ENCODE results near the gene MYO5A.

The MYO5A gene

DNA sequence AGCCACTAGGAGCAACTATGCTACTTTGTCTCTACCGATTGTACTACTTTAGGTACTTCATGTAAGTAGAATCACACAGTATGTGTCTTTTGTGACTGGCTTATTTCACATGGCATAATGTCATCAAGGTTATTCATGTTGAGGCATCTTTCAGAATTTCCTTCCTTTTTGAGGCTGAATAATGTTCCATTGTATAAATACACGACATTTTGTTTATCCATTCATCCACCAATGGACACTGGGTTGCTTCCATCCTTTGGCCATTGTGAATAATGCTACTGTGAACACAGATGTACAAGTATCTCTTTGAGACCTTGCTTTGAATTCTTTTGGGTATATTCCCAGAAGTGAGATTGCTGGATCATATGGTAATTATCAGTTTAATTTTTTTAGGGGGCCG is 29.2 kb downstream of the MYO5A start:
- Histone ChIP-seq H2BK120ac (ENCODE audit: low read depth, low read length) (no peak overlapping the region), H3K79me1 (ENCODE audit: low read length) (no peaks in the 10 kb centered on the region), H3K4me3 (ENCODE audit: low read length) (no peak overlapping the region), H2BK5ac (ENCODE audit: low read length) (no peak overlapping the region), H4K8ac (ENCODE audit: low read depth, low read length) (no peak overlapping the region), H3K9ac (ENCODE audit: low read length) (no peak overlapping the region), H3K79me2 (ENCODE audit: control insufficient read depth, insufficient read depth, low read length) (no peaks in the 10 kb centered on the region), H3K4ac (ENCODE audit: low read depth, low read length) (no peak overlapping the region), H3K27me3 (ENCODE audit: insufficient read depth, low read length, poor library complexity) (no peaks in the 10 kb centered on the region), H3K4me1 (ENCODE audit: control insufficient read depth, low read depth, low read length) (no peaks in the 10 kb centered on the region), H3K36me3 (ENCODE audit: control insufficient read depth, insufficient read depth, low read length) (no peaks in the 10 kb centered on the region), H2AK5ac (ENCODE audit: low read length) (no peak overlapping the region), H3K4me2 (ENCODE audit: low read length) (no peak overlapping the region), H3K27ac (ENCODE audit: low read depth, low read length) (no peak overlapping the region), H3K56ac (ENCODE audit: low read length) (no peak overlapping the region), H3K23ac (ENCODE audit: low read length) (no peak overlapping the region), H2BK15ac (replicated peaks; ENCODE audit: low read depth) (no peak overlapping the region), H3K18ac (ENCODE audit: low read length) (no peak overlapping the region), H4K5ac (ENCODE audit: low read length) (no peak overlapping the region)
- WGBS (ENCODE audit: extremely low coverage, insufficient coverage, low lambda C conversion rate) = no CpG with 5 or more reads among the region's 3 CpGs
- DNase-seq = no peak

DNA sequence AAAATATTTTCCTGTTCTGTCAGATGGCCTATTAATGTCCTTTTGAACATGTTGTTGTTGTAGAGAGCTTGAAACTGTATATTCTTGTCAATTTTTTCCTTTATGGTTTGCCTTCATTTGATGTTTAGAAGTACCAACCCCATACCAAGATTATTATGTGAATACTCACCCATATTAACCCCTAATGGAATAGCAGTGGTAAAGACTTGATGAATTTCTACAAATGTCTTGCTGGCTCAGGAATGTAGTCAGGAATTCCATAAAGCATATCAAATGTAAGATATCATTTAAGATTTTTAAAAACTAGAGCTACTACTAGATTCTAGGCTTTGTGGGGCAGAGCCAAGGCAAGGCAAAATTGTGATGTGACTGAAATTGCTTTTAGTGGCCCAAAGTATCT is 30.0 kb downstream of the MYO5A start:
- Histone ChIP-seq H4K8ac (ENCODE audit: low read depth, low read length) (no peak overlapping the region), H3K4me1 (ENCODE audit: control insufficient read depth, low read depth, low read length) (no peaks in the 10 kb centered on the region), H3K18ac (ENCODE audit: low read length) (no peak overlapping the region), H3K4me2 (ENCODE audit: low read length) (no peak overlapping the region), H4K5ac (ENCODE audit: low read length) (no peak overlapping the region), H2AK5ac (ENCODE audit: low read length) (no peak overlapping the region), H3K79me1 (ENCODE audit: low read length) (no peaks in the 10 kb centered on the region), H3K9ac (ENCODE audit: low read length) (no peak overlapping the region), H3K23ac (ENCODE audit: low read length) (no peak overlapping the region), H3K36me3 (ENCODE audit: control insufficient read depth, insufficient read depth, low read length) (no peaks in the 10 kb centered on the region), H3K27ac (ENCODE audit: low read depth, low read length) (no peak overlapping the region), H2BK15ac (replicated peaks; ENCODE audit: low read depth) (no peak overlapping the region), H3K4me3 (ENCODE audit: low read length) (no peak overlapping the region), H3K56ac (ENCODE audit: low read length) (no peak overlapping the region), H3K27me3 (ENCODE audit: insufficient read depth, low read length, poor library complexity) (no peaks in the 10 kb centered on the region), H3K4ac (ENCODE audit: low read depth, low read length) (no peak overlapping the region), H3K79me2 (ENCODE audit: control insufficient read depth, insufficient read depth, low read length) (no peaks in the 10 kb centered on the region), H2BK5ac (ENCODE audit: low read length) (no peak overlapping the region), H2BK120ac (ENCODE audit: low read depth, low read length) (no peak overlapping the region)
- DNase-seq = no peak

DNA sequence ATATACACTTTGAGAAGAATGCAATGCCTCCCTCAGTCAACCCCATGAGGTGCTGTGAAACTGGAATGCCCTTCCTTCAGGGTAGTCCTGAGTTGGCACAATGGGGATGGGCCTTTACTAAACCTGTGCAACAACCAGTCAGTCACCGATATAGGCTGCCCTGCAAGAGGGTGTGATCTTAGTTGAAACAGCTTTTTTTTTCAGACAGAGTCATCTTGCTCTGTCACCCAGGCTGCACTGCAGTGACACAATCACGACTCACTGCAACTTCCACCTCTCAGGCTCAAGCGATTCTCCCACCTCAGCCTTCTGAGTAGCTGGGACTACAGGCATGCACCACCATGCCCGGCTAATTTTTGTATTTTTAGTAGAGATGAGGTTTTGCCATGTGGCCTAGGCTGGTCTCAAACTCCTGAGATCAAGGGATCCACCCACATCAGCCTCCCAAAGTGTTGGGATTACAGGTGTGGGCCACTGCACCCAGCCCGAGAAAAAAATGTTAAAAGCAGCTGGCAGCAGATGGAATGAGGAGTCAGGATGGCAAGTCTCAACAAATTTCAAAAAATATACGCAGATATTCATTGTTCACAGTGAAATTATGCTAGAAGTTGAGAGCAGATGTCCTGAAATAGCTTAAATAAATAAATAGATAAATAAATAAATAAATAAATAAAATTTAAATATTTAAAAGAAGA is 31.8 kb downstream of the MYO5A start:
- Histone ChIP-seq H3K79me2 (ENCODE audit: control insufficient read depth, insufficient read depth, low read length) (no peaks in the 10 kb centered on the region), H2BK120ac (ENCODE audit: low read depth, low read length) (no peak overlapping the region), H3K27ac (ENCODE audit: low read depth, low read length) (no peak overlapping the region), H2AK5ac (ENCODE audit: low read length) (no peak overlapping the region), H2BK15ac (replicated peaks; ENCODE audit: low read depth) (no peak overlapping the region), H3K4ac (ENCODE audit: low read depth, low read length) (no peak overlapping the region), H3K56ac (ENCODE audit: low read length) (no peak overlapping the region), H4K8ac (ENCODE audit: low read depth, low read length) (no peak overlapping the region), H3K4me3 (ENCODE audit: low read length) (no peak overlapping the region), H3K23ac (ENCODE audit: low read length) (no peak overlapping the region), H3K18ac (ENCODE audit: low read length) (no peak overlapping the region), H3K4me1 (ENCODE audit: control insufficient read depth, low read depth, low read length) (no peaks in the 10 kb centered on the region), H3K9ac (ENCODE audit: low read length) (no peak overlapping the region), H2BK5ac (ENCODE audit: low read length) (no peak overlapping the region), H3K36me3 (ENCODE audit: control insufficient read depth, insufficient read depth, low read length) (no peaks in the 10 kb centered on the region), H3K27me3 (ENCODE audit: insufficient read depth, low read length, poor library complexity) (no peaks in the 10 kb centered on the region), H3K79me1 (ENCODE audit: low read length) (no peaks in the 10 kb centered on the region), H3K4me2 (ENCODE audit: low read length) (no peak overlapping the region), H4K5ac (ENCODE audit: low read length) (no peak overlapping the region)
- WGBS (ENCODE audit: extremely low coverage, insufficient coverage, low lambda C conversion rate) = no CpG with 5 or more reads among the region's 6 CpGs
- peak; percentile 14 for DNase-seq

DNA sequence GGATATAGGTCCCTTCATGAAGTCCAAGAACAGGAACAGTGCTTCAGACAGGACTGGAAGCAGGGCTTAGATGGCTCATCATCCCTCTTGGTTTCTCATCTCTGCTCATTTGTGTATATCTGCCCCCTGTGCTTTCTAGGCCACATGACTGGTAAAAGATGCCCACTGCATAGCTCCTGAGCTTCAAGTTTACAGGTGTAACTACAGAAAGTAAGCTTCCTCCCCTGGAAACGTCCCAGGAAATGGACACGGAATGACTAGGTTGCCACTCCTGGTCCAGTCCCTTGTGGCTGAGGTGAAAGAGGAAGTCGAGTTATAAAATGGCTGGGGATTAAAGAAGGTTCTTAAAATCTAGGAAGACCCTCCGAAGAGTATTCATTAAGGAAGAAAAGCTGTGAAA is 32.5 kb downstream of the MYO5A start:
- Histone ChIP-seq H2AK5ac (ENCODE audit: low read length) (no peak overlapping the region), H3K23ac (ENCODE audit: low read length) (no peak overlapping the region), H3K4ac (ENCODE audit: low read depth, low read length) (no peak overlapping the region), H4K5ac (ENCODE audit: low read length) (no peak overlapping the region), H3K79me1 (ENCODE audit: low read length) (no peaks in the 10 kb centered on the region), H3K18ac (ENCODE audit: low read length) (no peak overlapping the region), H3K36me3 (ENCODE audit: control insufficient read depth, insufficient read depth, low read length) (no peaks in the 10 kb centered on the region), H3K9ac (ENCODE audit: low read length) (no peak overlapping the region), H3K27me3 (ENCODE audit: insufficient read depth, low read length, poor library complexity) (no peaks in the 10 kb centered on the region), H3K4me1 (ENCODE audit: control insufficient read depth, low read depth, low read length) (no peaks in the 10 kb centered on the region), H3K27ac (ENCODE audit: low read depth, low read length) (no peak overlapping the region), H3K56ac (ENCODE audit: low read length) (no peak overlapping the region), H4K8ac (ENCODE audit: low read depth, low read length) (no peak overlapping the region), H2BK120ac (ENCODE audit: low read depth, low read length) (no peak overlapping the region), H3K79me2 (ENCODE audit: control insufficient read depth, insufficient read depth, low read length) (no peaks in the 10 kb centered on the region), H2BK5ac (ENCODE audit: low read length) (no peak overlapping the region), H3K4me3 (ENCODE audit: low read length) (no peak overlapping the region), H2BK15ac (replicated peaks; ENCODE audit: low read depth) (no peak overlapping the region), H3K4me2 (ENCODE audit: low read length) (no peak overlapping the region)
- no CpG with 5 or more reads among the region's 4 CpGs for WGBS (ENCODE audit: extremely low coverage, insufficient coverage, low lambda C conversion rate)
- DNase-seq = no peak

DNA sequence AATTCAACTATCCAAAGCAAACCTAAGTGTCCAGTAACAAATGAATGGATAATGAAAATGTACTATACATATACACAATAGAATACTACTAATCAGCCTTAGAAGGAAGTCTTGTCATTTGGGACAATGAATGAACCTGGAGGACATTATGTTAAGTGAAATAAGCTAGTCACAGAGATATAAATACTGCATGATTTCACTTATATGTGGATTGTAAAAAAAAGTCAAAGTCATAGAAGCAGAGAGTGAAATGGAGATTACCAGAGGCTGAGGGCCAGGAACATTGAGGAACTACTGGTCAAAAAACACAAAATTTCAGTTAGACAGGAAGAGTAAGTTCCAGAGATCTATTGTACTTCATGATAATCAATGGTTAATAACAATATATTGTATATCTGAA is 33.6 kb downstream of the MYO5A start:
- no peaks in the 10 kb centered on the region for H3K79me2 ChIP-seq (ENCODE audit: control insufficient read depth, insufficient read depth, low read length)
- no peak overlapping the region for H4K5ac ChIP-seq (ENCODE audit: low read length)
- H2BK15ac ChIP-seq (replicated peaks; ENCODE audit: low read depth) = no peak overlapping the region

DNA sequence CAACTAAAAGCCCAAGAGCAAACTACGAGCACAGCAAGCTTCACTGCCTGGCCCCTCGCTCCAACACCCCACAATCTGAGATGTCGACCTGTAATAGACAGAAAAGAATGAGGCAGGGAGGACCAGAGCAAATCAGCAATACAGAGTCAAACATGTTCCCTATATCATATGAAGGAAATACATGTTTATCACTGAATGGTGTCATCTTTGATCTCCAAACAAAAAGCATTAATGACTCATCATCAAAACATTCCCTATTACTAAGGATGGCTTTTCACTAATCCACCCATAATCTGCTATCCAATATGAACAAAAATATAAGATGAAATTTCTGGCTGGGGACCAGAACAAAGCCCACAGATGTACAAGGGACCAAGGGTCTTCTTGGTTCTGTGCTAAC is 34.7 kb downstream of the MYO5A start:
- Histone ChIP-seq H3K36me3 (ENCODE audit: control insufficient read depth, insufficient read depth, low read length) (no peaks in the 10 kb centered on the region), H3K4me1 (ENCODE audit: control insufficient read depth, low read depth, low read length) (no peaks in the 10 kb centered on the region), H3K27ac (ENCODE audit: low read depth, low read length) (no peak overlapping the region), H3K4ac (ENCODE audit: low read depth, low read length) (no peak overlapping the region), H2AK5ac (ENCODE audit: low read length) (no peak overlapping the region), H3K9ac (ENCODE audit: low read length) (no peak overlapping the region), H2BK5ac (ENCODE audit: low read length) (no peak overlapping the region), H3K27me3 (ENCODE audit: insufficient read depth, low read length, poor library complexity) (no peaks in the 10 kb centered on the region), H3K79me1 (ENCODE audit: low read length) (no peaks in the 10 kb centered on the region), H2BK120ac (ENCODE audit: low read depth, low read length) (no peak overlapping the region), H4K5ac (ENCODE audit: low read length) (no peak overlapping the region), H2BK15ac (replicated peaks; ENCODE audit: low read depth) (no peak overlapping the region), H3K4me3 (ENCODE audit: low read length) (no peak overlapping the region), H3K4me2 (ENCODE audit: low read length) (no peak overlapping the region), H3K23ac (ENCODE audit: low read length) (no peak overlapping the region), H3K18ac (ENCODE audit: low read length) (no peak overlapping the region), H3K79me2 (ENCODE audit: control insufficient read depth, insufficient read depth, low read length) (no peaks in the 10 kb centered on the region), H4K8ac (ENCODE audit: low read depth, low read length) (no peak overlapping the region), H3K56ac (ENCODE audit: low read length) (no peak overlapping the region)
- no CpG with 5 or more reads among the region's 3 CpGs for WGBS (ENCODE audit: extremely low coverage, insufficient coverage, low lambda C conversion rate)
- DNase-seq = no peak

More for the DNA sequence above, 33.6 kb downstream of the MYO5A start:
- Histone ChIP-seq H3K27me3 (ENCODE audit: insufficient read depth, low read length, poor library complexity) (no peaks in the 10 kb centered on the region), H3K27ac (ENCODE audit: low read depth, low read length) (no peak overlapping the region), H2AK5ac (ENCODE audit: low read length) (no peak overlapping the region), H3K79me1 (ENCODE audit: low read length) (no peaks in the 10 kb centered on the region), H3K4ac (ENCODE audit: low read depth, low read length) (no peak overlapping the region), H3K18ac (ENCODE audit: low read length) (no peak overlapping the region), H2BK5ac (ENCODE audit: low read length) (no peak overlapping the region), H3K56ac (ENCODE audit: low read length) (no peak overlapping the region), H3K23ac (ENCODE audit: low read length) (no peak overlapping the region), H3K4me1 (ENCODE audit: control insufficient read depth, low read depth, low read length) (no peaks in the 10 kb centered on the region), H3K4me3 (ENCODE audit: low read length) (no peak overlapping the region), H2BK120ac (ENCODE audit: low read depth, low read length) (no peak overlapping the region), H3K36me3 (ENCODE audit: control insufficient read depth, insufficient read depth, low read length) (no peaks in the 10 kb centered on the region), H3K9ac (ENCODE audit: low read length) (no peak overlapping the region), H4K8ac (ENCODE audit: low read depth, low read length) (no peak overlapping the region), H3K4me2 (ENCODE audit: low read length) (no peak overlapping the region)
- DNase-seq = no peak

Data from mesendoderm (in vitro differentiated cells).